ENCODE data around the gene GRAP. TPM values are rescaled to one million over a fixed set of nuclear protein-coding genes. Genes with fewer than 3 reads are reported as not detected.
A peak's percentile ranks its signal among the peaks of the same experiment; 100 is the strongest.

Gene GRAP
- total and polyA plus RNA-seq, 2 experiments from 2014 or later = 0.54 TPM; not detected in 1

GRCh38 chr17:18987862-18988545 lies 58.8 kb downstream of the GRAP start:
- peak overlapping the region; percentile 93 for H3K27ac ChIP-seq
- no peaks in the 10 kb centered on the region for H3K36me3 ChIP-seq (replicated peaks; ENCODE audit: insufficient read depth, low read depth)
- no peaks in the 10 kb centered on the region for H3K9me2 ChIP-seq (replicated peaks; ENCODE audit: insufficient read depth)
- peaks cover 20% of the 10 kb centered on the region for H3K79me2 ChIP-seq
- no peak overlapping the region for H3K4me2 ChIP-seq
- no peak for DNase-seq (ENCODE audit: low spot score)
- H3K4me3 ChIP-seq = no peak overlapping the region
- peaks cover 7% of the 10 kb centered on the region for H3K4me1 ChIP-seq (ENCODE audit: insufficient read depth)
- no peaks in the 10 kb centered on the region for H3K9me3 ChIP-seq (ENCODE audit: low read depth)
- H4K20me1 ChIP-seq (ENCODE audit: insufficient read depth, poor library complexity, severe bottlenecking) = no peaks in the 10 kb centered on the region
- WGBS (ENCODE audit: low lambda C conversion rate, missing lambda C conversion rate) = 84% methylated on average over 14 of the region's 14 CpGs
- no peak overlapping the region for H2AFZ ChIP-seq
- no peaks in the 10 kb centered on the region for H3K27me3 ChIP-seq
- TF ChIP-seq CTCF (IDR thresholded peaks at IDR 0.05; ENCODE audit: poor library complexity) = no peak
- no peak for TF ChIP-seq EZH2phosphoT487 (IDR thresholded peaks at IDR 0.05; ENCODE audit: low read depth, severe bottlenecking, unreplicated experiment)
- no peak for TF ChIP-seq EZH2 (IDR thresholded peaks at IDR 0.05; ENCODE audit: borderline replicate concordance)

DNA sequence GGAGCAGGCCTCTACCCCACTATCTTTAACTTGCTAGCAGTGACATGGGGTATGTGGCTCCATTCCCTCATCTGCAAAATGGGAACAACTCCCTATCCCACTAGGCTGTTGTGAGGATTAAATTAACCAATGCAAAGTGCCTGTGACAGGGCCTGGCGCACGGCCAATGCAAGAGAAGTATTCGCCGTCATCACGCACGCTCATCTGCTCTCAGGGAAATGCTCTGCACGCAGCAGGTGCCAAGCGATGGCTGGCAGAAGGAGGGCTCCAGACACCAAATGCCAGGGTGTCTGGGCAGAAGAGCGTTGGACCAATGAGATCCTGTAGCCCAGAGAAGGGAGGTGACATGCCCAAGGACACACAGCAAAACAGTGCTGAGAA lies 59.5 kb downstream of the GRAP start:
- Histone ChIP-seq H3K27ac (no peak overlapping the region), H3K36me3 (replicated peaks; ENCODE audit: insufficient read depth, low read depth) (no peaks in the 10 kb centered on the region), H3K4me2 (no peak overlapping the region), H3K4me3 (no peak overlapping the region), H3K27me3 (no peaks in the 10 kb centered on the region), H3K9me2 (replicated peaks; ENCODE audit: insufficient read depth) (no peaks in the 10 kb centered on the region), H3K4me1 (ENCODE audit: insufficient read depth) (peaks cover 8% of the 10 kb centered on the region), H3K79me2 (peaks cover 17% of the 10 kb centered on the region), H3K9me3 (ENCODE audit: low read depth) (no peaks in the 10 kb centered on the region), H2AFZ (no peak overlapping the region), H4K20me1 (ENCODE audit: insufficient read depth, poor library complexity, severe bottlenecking) (no peaks in the 10 kb centered on the region)
- TF ChIP-seq CTCF (IDR thresholded peaks at IDR 0.05; ENCODE audit: poor library complexity) = no peak
- TF ChIP-seq EZH2phosphoT487 (IDR thresholded peaks at IDR 0.05; ENCODE audit: low read depth, severe bottlenecking, unreplicated experiment) = no peak
- TF ChIP-seq EZH2 (IDR thresholded peaks at IDR 0.05; ENCODE audit: borderline replicate concordance) = no peak
- no peak for DNase-seq (ENCODE audit: low spot score)
- WGBS (ENCODE audit: low lambda C conversion rate, missing lambda C conversion rate) = 96% methylated on average over 9 of the region's 9 CpGs

GRCh38 chr17:18986541-18987229 lies 60.1 kb downstream of the GRAP start:
- no peak for DNase-seq (ENCODE audit: low spot score)
- H3K4me1 ChIP-seq (ENCODE audit: insufficient read depth) = peaks cover 13% of the 10 kb centered on the region
- H3K4me2 ChIP-seq = no peak overlapping the region
- WGBS (ENCODE audit: low lambda C conversion rate, missing lambda C conversion rate) = 87% methylated on average over 21 of the region's 21 CpGs
- H3K27me3 ChIP-seq = no peaks in the 10 kb centered on the region
- no peak overlapping the region for H2AFZ ChIP-seq
- H3K9me3 ChIP-seq (ENCODE audit: low read depth) = no peaks in the 10 kb centered on the region
- H3K9me2 ChIP-seq (replicated peaks; ENCODE audit: insufficient read depth) = no peaks in the 10 kb centered on the region
- H4K20me1 ChIP-seq (ENCODE audit: insufficient read depth, poor library complexity, severe bottlenecking) = no peaks in the 10 kb centered on the region
- no peak overlapping the region for H3K4me3 ChIP-seq
- peaks cover 17% of the 10 kb centered on the region for H3K79me2 ChIP-seq
- H3K27ac ChIP-seq = no peak overlapping the region
- no peaks in the 10 kb centered on the region for H3K36me3 ChIP-seq (replicated peaks; ENCODE audit: insufficient read depth, low read depth)
- TF ChIP-seq CTCF (IDR thresholded peaks at IDR 0.05; ENCODE audit: poor library complexity) (no peak), EZH2phosphoT487 (IDR thresholded peaks at IDR 0.05; ENCODE audit: low read depth, severe bottlenecking, unreplicated experiment) (no peak), EZH2 (IDR thresholded peaks at IDR 0.05; ENCODE audit: borderline replicate concordance) (no peak)
